GM18511 (cell line): ENCODE data around the gene MSI2.
"Not testable (repeated sequence)": the region's sequence is repeated elsewhere in the genome, so short reads cannot be mapped to it uniquely, and the experiment has no call there.

Experiments
- ATAC-seq: cut with Tn5 transposase; IDR thresholded peaks from one replicate; pipeline ENCODE4 v1.9.1; 2021; ENCODE audit warnings: mild to moderate bottlenecking, moderate library complexity; ENCODE audit not compliant: unreplicated experiment

MSI2 gene

GRCh38 chr17:57255776-57256681, at the start of gene MSI2:
Gene MSI2 (plus strand): TSS chr17:57256523. CDS start chr17:57256743, 220 bp downstream.
- peak; percentile 71 for ATAC-seq

GRCh38 chr17:57206928-57207327, 49.4 kb upstream of the MSI2 start:
- no peak for ATAC-seq

GRCh38 chr17:57207396-57207795, 48.9 kb upstream of the MSI2 start:
- no peak for ATAC-seq

- ATAC-seq, result no peak
These were observed 46.1 kb upstream of the MSI2 start for GRCh38 chr17:57210224-57210553.

- ATAC-seq, result no peak
These were observed 45.3 kb upstream of the MSI2 start for GRCh38 chr17:57210972-57211411.

- ATAC-seq, result no peak
These were observed 44.8 kb upstream of the MSI2 start for GRCh38 chr17:57211543-57211942.

GRCh38 chr17:57213180-57213825, 43.0 kb upstream of the MSI2 start:
- ATAC-seq, result no peak

- no peak for ATAC-seq
These were observed 41.0 kb upstream of the MSI2 start for GRCh38 chr17:57215317-57215716.

GRCh38 chr17:57221366-57222350, 34.7 kb upstream of the MSI2 start:
- ATAC-seq, result no peak

- ATAC-seq, result not testable (repeated sequence)
These were observed 33.9 kb upstream of the MSI2 start for GRCh38 chr17:57222422-57222821.

GRCh38 chr17:57225127-57225526, 31.2 kb upstream of the MSI2 start:
- ATAC-seq, result no peak

- no peak for ATAC-seq
These were observed 29.5 kb upstream of the MSI2 start for GRCh38 chr17:57226793-57227192.

GRCh38 chr17:57228911-57229310, 27.4 kb upstream of the MSI2 start:
- ATAC-seq, result no peak

- no peak for ATAC-seq
These were observed 22.1 kb upstream of the MSI2 start for GRCh38 chr17:57234061-57234738.

- no peak for ATAC-seq
These were observed 21.6 kb upstream of the MSI2 start for GRCh38 chr17:57234739-57235092.

GRCh38 chr17:57235124-57235523, 21.2 kb upstream of the MSI2 start:
- ATAC-seq, result no peak

GRCh38 chr17:57236686-57237299, 19.5 kb upstream of the MSI2 start:
- no peak for ATAC-seq

GRCh38 chr17:57240648-57241047, 15.7 kb upstream of the MSI2 start:
- ATAC-seq, result no peak

- no peak for ATAC-seq
These were observed 14.2 kb upstream of the MSI2 start for GRCh38 chr17:57242148-57242547.

GRCh38 chr17:57243171-57243622, 13.1 kb upstream of the MSI2 start:
- no peak for ATAC-seq
